Activated T-helper 17 cell treated with anti-CD3 and anti-CD28 coated beads, Interleukin-2, amount 50 U/mL, for 72 hours (primary cell): Measurements from ENCODE around the gene CHID1. TPM values are rescaled to one million over a fixed set of nuclear protein-coding genes. Genes with fewer than 3 reads are reported as not detected.

ENCODE experiments used
- ATAC-seq: fragments of 150-1000 bp; cut with Tn5 transposase; replicated peaks from 2 replicates; pipeline ENCODE4 v1.10.0; 2021; ENCODE audit warnings: mild to moderate bottlenecking, moderate library complexity
- H3K27ac Mint-ChIP-seq: one replicate; pipeline ENCODE4 v1.8.0; 2022; ENCODE audit warnings: mixed read lengths
- H3K27me3 Mint-ChIP-seq: one replicate; pipeline ENCODE4 v1.8.0; 2022; ENCODE audit warnings: mixed read lengths
- H3K36me3 Mint-ChIP-seq: one replicate; pipeline ENCODE4 v1.8.0; 2022; ENCODE audit warnings: low read depth, mild to moderate bottlenecking, mixed read lengths
- H3K4me1 Mint-ChIP-seq: one replicate; pipeline ENCODE4 v1.8.0; 2022; ENCODE audit warnings: mixed read lengths
- H3K4me3 Mint-ChIP-seq: one replicate; pipeline ENCODE4 v1.8.0; 2022; ENCODE audit warnings: mild to moderate bottlenecking, mixed read lengths
- H3K9me3 Mint-ChIP-seq: one replicate; pipeline ENCODE4 v1.8.0; 2022; ENCODE audit warnings: mixed read lengths
- total RNA-seq, 2 donors: library from RNA; stranded (reverse); gene quantifications; one replicate each; pipeline ENCODE4 v1.2.3, GENCODE V29; 2022

CHID1 gene
- total RNA-seq, 2 donors from 2014 or later: 71.9 to 72.6 TPM

GRCh38 chr11:863023-863909, 47.3 kb downstream of the CHID1 start:
- ATAC-seq: no peak
- H3K36me3 Mint-ChIP-seq: no peaks in the 10 kb centered on the region
- H3K27me3 Mint-ChIP-seq: no peaks in the 10 kb centered on the region
- no peaks in the 10 kb centered on the region for H3K4me1 Mint-ChIP-seq
- H3K27ac Mint-ChIP-seq: no peak overlapping the region
- H3K4me3 Mint-ChIP-seq: no peak overlapping the region
- no peaks in the 10 kb centered on the region for H3K9me3 Mint-ChIP-seq

GRCh38 chr11:862696-863022, 48.0 kb downstream of the CHID1 start:
- Mint-ChIP-seq H3K4me3 (no peak overlapping the region), H3K27ac (no peak overlapping the region), H3K4me1 (no peaks in the 10 kb centered on the region), H3K9me3 (no peaks in the 10 kb centered on the region), H3K36me3 (no peaks in the 10 kb centered on the region), H3K27me3 (no peaks in the 10 kb centered on the region)
- peak; percentile 13 for ATAC-seq

- Mint-ChIP-seq H3K27me3 (no peaks in the 10 kb centered on the region), H3K27ac (no peak overlapping the region), H3K36me3 (no peaks in the 10 kb centered on the region), H3K4me3 (no peak overlapping the region), H3K4me1 (no peaks in the 10 kb centered on the region), H3K9me3 (no peaks in the 10 kb centered on the region)
- no peak for ATAC-seq
These were observed 48.4 kb downstream of the CHID1 start for GRCh38 chr11:862081-862661.

- H3K27me3 Mint-ChIP-seq: no peaks in the 10 kb centered on the region
- H3K4me1 Mint-ChIP-seq: no peaks in the 10 kb centered on the region
- H3K9me3 Mint-ChIP-seq: no peaks in the 10 kb centered on the region
- no peaks in the 10 kb centered on the region for H3K36me3 Mint-ChIP-seq
- H3K27ac Mint-ChIP-seq: no peak overlapping the region
- no peak overlapping the region for H3K4me3 Mint-ChIP-seq
- no peak for ATAC-seq
These were observed 49.5 kb downstream of the CHID1 start for GRCh38 chr11:861105-861479.

- ATAC-seq: no peak
- Mint-ChIP-seq H3K4me1 (no peaks in the 10 kb centered on the region), H3K36me3 (no peaks in the 10 kb centered on the region), H3K27me3 (no peaks in the 10 kb centered on the region), H3K9me3 (no peaks in the 10 kb centered on the region), H3K4me3 (no peak overlapping the region), H3K27ac (no peak overlapping the region)
These were observed 50.1 kb downstream of the CHID1 start for GRCh38 chr11:860234-861104.

GRCh38 chr11:859394-860131, 51.0 kb downstream of the CHID1 start:
- H3K27ac Mint-ChIP-seq: no peak overlapping the region
- H3K36me3 Mint-ChIP-seq: no peaks in the 10 kb centered on the region
- no peaks in the 10 kb centered on the region for H3K27me3 Mint-ChIP-seq
- no peak overlapping the region for H3K4me3 Mint-ChIP-seq
- H3K9me3 Mint-ChIP-seq: no peaks in the 10 kb centered on the region
- H3K4me1 Mint-ChIP-seq: no peaks in the 10 kb centered on the region
- ATAC-seq: no peak

GRCh38 chr11:858762-859339, 51.8 kb downstream of the CHID1 start:
- Mint-ChIP-seq H3K27me3 (no peaks in the 10 kb centered on the region), H3K27ac (no peak overlapping the region), H3K4me1 (no peaks in the 10 kb centered on the region), H3K9me3 (no peaks in the 10 kb centered on the region), H3K4me3 (no peak overlapping the region), H3K36me3 (no peaks in the 10 kb centered on the region)
- ATAC-seq: no peak

- no peak for ATAC-seq
- H3K9me3 Mint-ChIP-seq: no peaks in the 10 kb centered on the region
- H3K27me3 Mint-ChIP-seq: no peaks in the 10 kb centered on the region
- no peaks in the 10 kb centered on the region for H3K4me1 Mint-ChIP-seq
- no peak overlapping the region for H3K27ac Mint-ChIP-seq
- no peak overlapping the region for H3K4me3 Mint-ChIP-seq
- no peaks in the 10 kb centered on the region for H3K36me3 Mint-ChIP-seq
These were observed 52.4 kb downstream of the CHID1 start for GRCh38 chr11:858053-858761.

GRCh38 chr11:856397-856796, 54.2 kb downstream of the CHID1 start:
- no peak overlapping the region for H3K4me3 Mint-ChIP-seq
- no peaks in the 10 kb centered on the region for H3K36me3 Mint-ChIP-seq
- no peak for ATAC-seq
- H3K9me3 Mint-ChIP-seq: no peaks in the 10 kb centered on the region
- H3K27ac Mint-ChIP-seq: no peak overlapping the region
- H3K4me1 Mint-ChIP-seq: no peaks in the 10 kb centered on the region
- H3K27me3 Mint-ChIP-seq: no peaks in the 10 kb centered on the region

GRCh38 chr11:855796-856195, 54.8 kb downstream of the CHID1 start:
- H3K36me3 Mint-ChIP-seq: no peaks in the 10 kb centered on the region
- H3K9me3 Mint-ChIP-seq: no peaks in the 10 kb centered on the region
- H3K27ac Mint-ChIP-seq: no peak overlapping the region
- no peaks in the 10 kb centered on the region for H3K4me1 Mint-ChIP-seq
- no peak for ATAC-seq
- no peaks in the 10 kb centered on the region for H3K27me3 Mint-ChIP-seq
- no peak overlapping the region for H3K4me3 Mint-ChIP-seq

GRCh38 chr11:855330-855674, 55.3 kb downstream of the CHID1 start:
- no peaks in the 10 kb centered on the region for H3K4me1 Mint-ChIP-seq
- no peaks in the 10 kb centered on the region for H3K36me3 Mint-ChIP-seq
- H3K27me3 Mint-ChIP-seq: no peaks in the 10 kb centered on the region
- no peak overlapping the region for H3K27ac Mint-ChIP-seq
- no peaks in the 10 kb centered on the region for H3K9me3 Mint-ChIP-seq
- no peak overlapping the region for H3K4me3 Mint-ChIP-seq
- ATAC-seq: no peak

GRCh38 chr11:854601-855329, 55.8 kb downstream of the CHID1 start:
- Mint-ChIP-seq H3K4me3 (no peak overlapping the region), H3K9me3 (no peaks in the 10 kb centered on the region), H3K36me3 (no peaks in the 10 kb centered on the region), H3K27me3 (no peaks in the 10 kb centered on the region), H3K27ac (no peak overlapping the region), H3K4me1 (no peaks in the 10 kb centered on the region)
- no peak for ATAC-seq
